Measurements from ENCODE around the gene ACACB. TPM values are rescaled to one million over a fixed set of nuclear protein-coding genes. Genes with fewer than 3 reads are reported as not detected.

ACACB gene
- total RNA-seq, 1 experiment from 2014 or later = 2.6 TPM

DNA sequence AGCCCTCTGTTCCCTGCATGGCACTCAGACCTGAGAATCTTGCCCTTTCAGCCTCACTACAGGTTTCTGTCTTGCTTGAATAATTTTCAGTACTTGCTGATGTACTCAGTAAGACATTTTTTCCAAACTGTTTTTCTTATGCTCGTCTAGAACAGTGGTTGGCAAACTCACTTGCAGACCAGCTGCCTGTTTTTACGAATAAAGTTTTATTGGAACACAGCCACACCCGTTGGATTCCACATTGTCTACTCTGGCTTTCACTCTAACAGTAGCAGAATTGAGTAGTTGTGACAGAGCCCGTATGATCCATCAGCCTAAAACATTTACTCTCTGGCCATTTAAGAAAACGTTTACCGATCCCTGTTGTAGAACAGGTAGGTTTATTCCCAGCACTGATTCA, 119.9 kb downstream of the ACACB start:
- DNase-seq (ENCODE audit: low spot score) = no peak
- in situ Hi-C loops (cut with HindIII; ENCODE audit: low sequenced_read_pairs) = no loop called here

DNA sequence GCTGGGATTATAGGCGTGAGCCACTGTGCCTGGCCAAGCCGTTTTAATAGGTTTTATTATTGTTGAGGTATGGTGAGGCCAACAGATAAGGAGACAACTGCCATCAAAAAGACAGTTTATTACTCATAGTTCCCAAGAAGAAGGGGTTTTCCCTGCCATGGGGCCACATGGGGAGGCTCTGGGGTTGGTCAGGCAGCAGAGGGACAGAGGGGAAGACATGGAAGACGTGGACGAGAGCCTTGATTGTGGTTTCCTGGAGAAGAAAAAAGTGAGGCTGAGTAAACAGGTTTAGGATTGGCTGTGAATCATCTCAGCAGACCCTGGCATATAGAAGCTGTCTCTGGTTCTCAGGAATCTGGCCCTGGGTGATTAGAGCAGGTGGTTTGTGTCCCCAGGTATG, 122.8 kb downstream of the ACACB start:
- in situ Hi-C loops (cut with HindIII; ENCODE audit: low sequenced_read_pairs) = no loop called here
- DNase-seq (ENCODE audit: low spot score) = no peak

DNA sequence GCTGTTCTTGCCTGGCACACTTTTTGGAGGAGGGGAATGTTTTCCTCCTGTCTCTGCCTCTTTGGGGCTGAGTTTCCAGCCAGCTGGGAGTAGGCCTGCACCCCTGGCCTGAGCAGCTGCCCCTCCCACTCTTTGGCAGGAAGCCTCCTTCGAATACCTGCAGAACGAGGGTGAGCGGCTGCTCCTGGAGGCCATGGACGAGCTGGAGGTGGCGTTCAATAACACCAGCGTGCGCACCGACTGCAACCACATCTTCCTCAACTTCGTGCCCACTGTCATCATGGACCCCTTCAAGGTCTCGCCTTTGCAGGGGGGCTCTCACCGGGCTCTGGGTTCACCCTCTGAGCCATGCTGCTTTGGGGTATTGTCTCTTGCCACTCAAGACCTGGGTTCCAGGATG, 123.3 kb downstream of the ACACB start:
- DNase-seq (ENCODE audit: low spot score) = no peak
- in situ Hi-C loops (cut with HindIII; ENCODE audit: low sequenced_read_pairs) = no loop called here

DNA sequence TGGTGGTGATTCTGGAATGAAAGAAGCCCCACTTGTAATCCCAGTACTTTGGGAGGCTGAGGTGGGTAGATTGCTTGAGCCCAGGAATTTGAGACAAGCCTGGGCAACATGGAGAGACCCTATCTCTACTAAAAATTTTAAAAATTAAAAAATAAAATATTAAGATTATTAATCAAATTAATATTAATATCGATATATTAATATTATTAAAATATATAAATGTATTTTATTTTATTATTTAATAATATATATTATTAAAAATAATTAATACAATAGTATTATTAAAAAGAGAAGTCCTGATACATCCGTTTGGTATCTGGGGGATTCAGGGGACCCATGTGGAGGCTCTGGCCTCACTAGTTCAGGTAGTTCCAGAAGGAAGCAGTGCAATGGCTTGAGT, 124.0 kb downstream of the ACACB start:
- in situ Hi-C loops (cut with HindIII; ENCODE audit: low sequenced_read_pairs) = no loop called here
- DNase-seq (ENCODE audit: low spot score) = no peak

DNA sequence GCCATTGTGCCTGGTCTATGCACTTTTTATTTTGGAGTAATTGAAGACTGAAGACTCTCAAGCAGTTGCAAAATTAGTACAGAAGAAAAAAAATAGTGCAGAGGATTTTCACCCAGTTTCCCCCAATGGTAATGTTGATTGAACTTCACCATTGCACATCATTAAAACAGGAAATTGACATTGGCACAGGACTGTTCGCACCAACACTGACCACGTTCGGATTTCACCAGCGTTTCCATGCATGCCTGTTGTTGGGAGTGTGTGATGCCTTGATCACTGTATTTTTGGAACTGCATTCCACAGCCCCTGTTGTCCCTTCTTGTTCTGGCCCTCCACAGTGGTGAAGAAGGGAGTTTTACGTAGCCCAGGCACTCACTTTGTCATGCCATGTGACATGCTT, 125.5 kb downstream of the ACACB start:
- no peak for DNase-seq (ENCODE audit: low spot score)
- in situ Hi-C loops (cut with HindIII; ENCODE audit: low sequenced_read_pairs) = no loop called here

DNA sequence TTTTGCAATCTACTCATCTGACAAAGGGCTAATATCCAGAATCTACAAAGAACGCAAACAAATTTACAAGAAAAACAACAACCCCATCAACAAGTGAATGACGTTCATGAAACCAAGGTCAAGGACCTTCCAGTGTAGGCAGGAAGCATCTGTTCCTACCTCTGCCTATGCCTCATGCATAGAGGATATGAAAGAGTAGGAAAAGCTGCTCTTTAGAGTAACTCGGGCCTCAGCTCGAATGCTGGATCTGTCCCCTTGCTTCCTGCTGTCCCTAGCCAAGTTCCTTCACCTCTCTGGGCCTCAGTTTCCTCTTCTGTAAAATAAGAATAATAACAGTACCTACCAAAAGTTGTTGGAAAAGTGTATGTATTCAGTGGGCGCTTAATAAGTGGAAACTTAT, 127.7 kb downstream of the ACACB start:
- no peak for DNase-seq (ENCODE audit: low spot score)
- in situ Hi-C loops (cut with HindIII; ENCODE audit: low sequenced_read_pairs) = no loop called here

- no peak for DNase-seq (ENCODE audit: low spot score)
- in situ Hi-C loops (cut with HindIII; ENCODE audit: low sequenced_read_pairs) = no loop called here
These were observed 129.8 kb downstream of the ACACB start for GRCh38 chr12:109246221-109246620.

DNA sequence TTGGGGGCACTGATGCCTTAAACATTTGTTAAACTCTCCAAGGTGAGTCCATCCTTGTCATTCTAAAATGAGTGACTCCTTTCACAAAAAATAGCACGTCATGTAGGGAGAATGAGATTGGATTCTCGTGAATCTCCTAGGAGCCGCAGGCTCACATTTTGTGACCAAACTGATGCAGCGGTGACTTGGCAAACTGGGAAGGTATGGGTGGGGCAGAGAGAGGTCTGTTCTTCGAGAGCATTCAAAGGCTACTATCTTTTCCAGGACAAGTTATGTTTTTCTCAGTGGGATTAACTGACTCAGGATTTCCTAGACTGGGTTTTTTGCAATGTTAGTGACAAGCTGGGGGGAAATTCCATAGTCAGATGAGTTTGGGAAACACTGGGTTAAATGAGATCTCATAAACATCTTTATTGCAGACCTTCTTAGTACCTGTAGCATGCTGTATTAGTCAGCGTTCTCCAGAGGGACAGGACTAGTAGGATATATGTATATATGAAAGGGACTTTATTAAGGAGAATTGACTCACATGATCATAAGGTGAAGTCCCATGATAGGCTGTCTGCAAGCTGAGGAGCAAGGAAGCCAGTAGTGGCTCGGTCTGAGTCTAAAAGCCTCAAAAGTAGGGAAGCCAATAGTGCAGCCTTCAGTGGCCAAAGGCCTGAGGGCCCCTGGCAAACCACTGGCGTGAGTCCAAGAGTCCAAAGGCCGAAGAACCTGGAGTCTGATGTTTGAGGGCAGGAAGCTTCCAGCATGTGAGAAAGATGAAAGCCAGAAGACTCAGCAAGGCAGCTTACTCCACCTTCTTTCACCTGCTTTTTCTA, 131.7 kb downstream of the ACACB start:
- no peak for DNase-seq (ENCODE audit: low spot score)
- in situ Hi-C loops (cut with HindIII; ENCODE audit: low sequenced_read_pairs) = no loop called here

- no peak for DNase-seq (ENCODE audit: low spot score)
- in situ Hi-C loops (cut with HindIII; ENCODE audit: low sequenced_read_pairs) = no loop called here
These were observed 134.1 kb downstream of the ACACB start for GRCh38 chr12:109250523-109250922.

DNA sequence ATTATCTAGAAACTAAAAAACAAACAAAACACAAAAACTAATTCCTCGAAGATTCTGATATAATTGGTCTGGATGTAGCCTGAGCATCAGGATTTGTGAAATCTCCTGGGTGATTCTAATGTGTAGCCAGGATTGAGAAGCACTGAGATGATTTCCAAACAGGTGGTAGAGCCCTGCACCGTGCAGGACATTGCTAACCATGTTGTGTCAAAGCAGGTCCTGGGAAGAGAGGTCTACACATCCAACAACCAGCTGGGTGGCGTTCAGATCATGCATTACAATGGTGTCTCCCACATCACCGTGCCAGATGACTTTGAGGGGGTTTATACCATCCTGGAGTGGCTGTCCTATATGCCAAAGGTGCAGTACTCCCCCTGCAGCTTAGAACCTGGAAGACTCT, 136.4 kb downstream of the ACACB start:
- in situ Hi-C loops (cut with HindIII; ENCODE audit: low sequenced_read_pairs) = no loop called here
- DNase-seq (ENCODE audit: low spot score) = no peak

DNA sequence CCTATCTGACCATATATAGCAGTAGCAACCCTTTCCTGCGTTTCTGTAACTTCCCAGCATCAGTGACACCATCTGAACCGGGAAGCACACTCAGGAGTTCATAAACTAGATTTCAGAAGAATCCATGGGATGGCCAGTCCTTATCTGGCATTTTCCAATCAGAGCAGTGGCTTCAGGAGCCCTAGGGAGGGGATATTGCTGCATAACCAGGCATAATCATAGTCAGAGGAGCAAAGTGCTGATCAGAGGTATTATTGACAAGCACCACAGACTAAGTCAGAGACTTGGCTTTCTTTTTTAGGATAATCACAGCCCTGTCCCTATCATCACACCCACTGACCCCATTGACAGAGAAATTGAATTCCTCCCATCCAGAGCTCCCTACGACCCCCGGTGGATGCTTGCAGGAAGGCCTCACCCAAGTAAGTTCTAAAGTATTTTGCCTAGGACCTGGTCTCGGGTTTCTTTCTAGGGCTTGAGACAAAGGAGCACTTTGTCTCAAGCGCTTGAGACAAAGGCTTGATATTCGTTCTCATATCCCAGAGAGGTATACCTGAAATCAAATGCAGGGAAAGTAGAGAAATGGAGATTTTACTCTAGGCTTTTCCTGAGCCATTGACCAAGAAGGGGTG, 137.6 kb downstream of the ACACB start:
- DNase-seq (ENCODE audit: low spot score) = no peak
- in situ Hi-C loops (cut with HindIII; ENCODE audit: low sequenced_read_pairs) = no loop called here

DNA sequence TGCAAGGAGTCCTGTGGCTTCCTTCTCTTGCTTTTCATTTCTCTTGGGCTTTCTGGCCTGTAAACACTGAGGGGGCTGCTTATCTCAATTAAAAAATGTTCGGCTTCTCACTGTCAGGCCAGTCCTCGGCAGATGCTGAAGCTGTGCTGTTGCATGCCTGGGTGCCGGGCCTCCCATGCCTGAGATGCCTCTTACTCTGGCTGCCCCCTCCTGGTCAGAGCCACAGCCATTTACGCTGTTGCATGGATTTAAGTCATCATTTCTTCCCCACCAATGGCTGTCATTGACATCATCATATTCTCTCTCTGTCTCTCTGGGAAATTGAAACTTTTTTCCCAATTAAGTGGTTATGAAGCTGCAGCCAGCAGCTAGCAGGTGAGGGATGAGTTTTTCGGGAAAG, 139.0 kb downstream of the ACACB start:
- in situ Hi-C loops (cut with HindIII; ENCODE audit: low sequenced_read_pairs) = no loop called here

DNA sequence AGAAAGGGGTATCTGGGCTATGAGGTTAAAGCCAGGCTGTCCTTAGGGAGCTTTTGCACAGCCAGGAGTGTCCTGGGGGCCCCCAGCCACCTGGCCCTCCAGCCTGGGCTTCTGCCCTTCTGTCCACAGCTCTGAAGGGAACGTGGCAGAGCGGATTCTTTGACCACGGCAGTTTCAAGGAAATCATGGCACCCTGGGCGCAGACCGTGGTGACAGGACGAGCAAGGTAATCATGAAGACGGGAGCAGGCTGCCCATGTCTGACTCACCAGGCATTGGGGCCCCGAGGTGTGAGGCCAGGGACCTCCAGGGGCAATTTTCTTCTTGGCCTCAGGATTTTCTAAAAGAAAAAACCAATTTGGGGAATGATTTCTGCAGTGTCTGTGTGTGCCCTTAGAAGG, 139.6 kb downstream of the ACACB start:
- in situ Hi-C loops (cut with HindIII; ENCODE audit: low sequenced_read_pairs) = no loop called here
- DNase-seq (ENCODE audit: low spot score) = no peak

More for the DNA sequence above, 139.0 kb downstream of the ACACB start:
- DNase-seq (ENCODE audit: low spot score) = no peak

- in situ Hi-C loops (cut with HindIII; ENCODE audit: low sequenced_read_pairs) = no loop called here
- DNase-seq (ENCODE audit: low spot score) = no peak
These were observed 141.8 kb downstream of the ACACB start for GRCh38 chr12:109258201-109258600.

DNA sequence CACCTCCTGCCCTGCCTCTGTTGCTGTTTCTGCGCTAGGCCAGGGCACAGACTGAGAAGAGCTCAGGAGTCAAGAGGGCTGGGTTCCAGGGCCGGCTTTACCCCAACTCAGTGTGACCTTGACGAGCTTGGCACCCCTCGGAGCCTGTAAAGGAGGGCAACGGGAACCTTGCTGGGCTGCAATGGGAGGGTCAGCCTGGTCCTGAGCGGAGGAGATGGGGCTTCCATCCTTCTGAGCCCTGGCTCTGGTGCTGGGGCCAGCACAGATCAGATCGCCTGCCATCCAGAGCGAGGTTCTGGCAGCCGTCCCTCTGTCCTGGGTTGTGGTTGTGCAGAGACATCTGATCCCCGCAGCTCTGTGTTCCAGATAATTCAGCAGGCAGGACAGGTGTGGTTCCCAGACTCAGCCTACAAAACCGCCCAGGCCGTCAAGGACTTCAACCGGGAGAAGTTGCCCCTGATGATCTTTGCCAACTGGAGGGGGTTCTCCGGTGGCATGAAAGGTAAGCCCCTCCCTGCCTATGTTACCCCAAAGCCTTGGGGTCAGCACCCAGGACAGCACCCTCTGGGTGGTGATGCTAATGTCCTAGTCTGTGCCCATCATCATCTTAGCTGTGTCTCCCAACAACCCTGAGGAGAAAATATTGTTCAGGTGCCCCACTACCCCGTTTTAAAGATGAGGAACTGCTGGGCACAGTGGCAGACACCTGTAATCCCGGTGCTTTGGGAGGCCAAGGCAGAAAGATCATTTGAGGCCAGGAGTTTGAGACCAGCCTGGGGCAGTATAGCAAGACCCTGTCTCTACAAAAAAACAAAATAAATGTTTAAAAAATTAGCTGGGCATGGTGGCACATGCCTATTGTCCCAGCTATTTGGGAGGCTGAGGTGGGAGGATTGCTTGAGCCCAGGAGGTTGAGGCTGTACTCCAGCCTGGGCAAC, 142.5 kb downstream of the ACACB start:
- no peak for DNase-seq (ENCODE audit: low spot score)
- in situ Hi-C loops (cut with HindIII; ENCODE audit: low sequenced_read_pairs) = no loop called here

- in situ Hi-C loops (cut with HindIII; ENCODE audit: low sequenced_read_pairs) = no loop called here
- DNase-seq (ENCODE audit: low spot score) = no peak
These were observed 143.1 kb downstream of the ACACB start for GRCh38 chr12:109259545-109259895.

DNA sequence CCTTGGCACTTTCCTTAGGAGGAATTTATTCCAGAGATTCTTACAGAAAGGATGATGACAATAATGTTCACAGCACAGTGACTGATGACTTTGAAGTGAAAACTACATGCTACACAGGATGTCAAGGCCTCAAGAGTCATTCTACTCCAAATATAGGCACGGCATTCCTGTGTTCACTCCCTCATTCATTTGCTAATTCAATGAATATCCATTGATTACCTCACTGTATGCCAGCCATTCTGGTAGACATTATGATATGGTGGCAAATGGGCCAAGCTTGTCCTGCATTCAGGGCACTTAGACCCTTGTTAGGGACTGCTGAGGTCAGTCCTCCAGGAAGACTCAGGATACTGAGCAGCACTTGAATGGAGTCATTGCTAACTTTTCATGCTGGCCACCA, 144.7 kb downstream of the ACACB start:
- in situ Hi-C loops (cut with HindIII; ENCODE audit: low sequenced_read_pairs) = no loop called here
- no peak for DNase-seq (ENCODE audit: low spot score)

DNA sequence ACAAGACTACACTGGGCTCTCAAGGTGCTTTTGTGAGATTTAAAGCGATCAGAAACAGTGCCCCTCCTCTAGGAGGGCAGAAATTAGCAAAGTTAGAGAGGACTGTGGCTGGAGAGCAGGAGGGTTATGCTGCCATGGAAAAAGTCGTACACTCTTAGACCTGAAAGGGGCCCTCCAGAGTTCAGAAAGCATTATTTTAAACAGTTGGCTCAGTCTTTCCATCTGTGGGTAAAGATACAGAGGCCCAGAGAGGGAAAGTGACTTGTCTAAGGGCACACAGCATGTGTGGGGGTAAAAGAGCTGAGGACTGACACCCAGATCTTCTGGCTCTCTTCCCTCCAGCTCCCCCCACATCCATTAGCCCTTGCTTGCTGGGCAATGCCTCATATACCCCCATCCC, 145.6 kb downstream of the ACACB start:
- in situ Hi-C loops (cut with HindIII; ENCODE audit: low sequenced_read_pairs) = no loop called here
- no peak for DNase-seq (ENCODE audit: low spot score)

- in situ Hi-C loops (cut with HindIII; ENCODE audit: low sequenced_read_pairs) = no loop called here
- DNase-seq (ENCODE audit: low spot score) = no peak
These were observed 147.1 kb downstream of the ACACB start for GRCh38 chr12:109263439-109263838.
